HEK293 (cell line): ENCODE results near the gene GRIA1.

Source experiments
- CTCF ChIA-PET: fragments of 350-600 bp; formaldehyde crosslinking; extraction: SDS; loops from one replicate; lab custom pipeline; 2021; ENCODE audit warnings: antibody characterized with exemption; lab: Yijun Ruan, JAX
- POLR2A ChIA-PET: fragments of 300-600 bp; formaldehyde crosslinking; extraction: SDS; loops from one replicate; lab custom pipeline; 2020; ENCODE audit warnings: antibody characterized with exemption, inconsistent platforms; lab: Yijun Ruan, JAX
- H3K27ac ChIP-seq: fragments of 200-500 bp; sonication (Bioruptor generic); 2 replicates; pipeline ENCODE4 v1.5.1; 2014; ENCODE audit warnings: low read depth, low read length, control low read depth, inconsistent platforms; ENCODE audit errors: extremely low read depth
- H3K36me3 ChIP-seq, 2 experiments: fragments of 200-500 bp in 1 of 2; sonication (Bioruptor generic) in 1 of 2; 1 replicate in 1 of 2; 2 replicates in 1 of 2; pipeline ENCODE4 v1.5.1; 2014 to 2017; ENCODE audit warnings: inconsistent platforms in 2 of 2, low read length in 2 of 2; ENCODE audit not compliant: control insufficient read depth in 2 of 2, insufficient read depth in 1 of 2
- H3K4me1 ChIP-seq: fragments of 200-500 bp; sonication (Bioruptor generic); 2 replicates; pipeline ENCODE4 v1.5.1; 2014; ENCODE audit warnings: mild to moderate bottlenecking, low read length, inconsistent platforms; ENCODE audit not compliant: control insufficient read depth, insufficient read depth
- H3K4me3 ChIP-seq: 2 replicates; pipeline ENCODE4 v1.5.1; 2011; ENCODE audit warnings: low read depth, mild to moderate bottlenecking, control low read depth, low read length, moderate library complexity
- H3K9me3 ChIP-seq: fragments of 200-500 bp; sonication (Bioruptor generic); 2 replicates; pipeline ENCODE4 v1.5.1; 2014; ENCODE audit warnings: low read depth, low read length, inconsistent platforms; ENCODE audit not compliant: control insufficient read depth, insufficient read depth
- BCL11B ChIP-seq: fragments of 450-650 bp; formaldehyde crosslinking; IDR thresholded peaks from 2 replicates; pipeline ENCODE4 v1.5.1; 2016; ENCODE audit warnings: low read depth, missing biosample characterization, missing genetic modification characterization
- GFI1B ChIP-seq: fragments of 450-650 bp; formaldehyde crosslinking; IDR thresholded peaks from 2 replicates; pipeline ENCODE4 v1.5.1; 2016; ENCODE audit warnings: missing biosample characterization, missing genetic modification characterization
- MZF1 ChIP-seq: fragments of 450-650 bp; formaldehyde crosslinking; IDR thresholded peaks from 2 replicates; pipeline ENCODE4 v1.5.1; 2017; ENCODE audit warnings: missing biosample characterization, missing genetic modification characterization, borderline replicate concordance
- PRDM6 ChIP-seq: fragments of 450-650 bp; formaldehyde crosslinking; IDR thresholded peaks from 2 replicates; pipeline ENCODE4 v1.5.1; 2017; ENCODE audit warnings: missing biosample characterization, missing genetic modification characterization
- SETDB1 ChIP-seq: IDR thresholded peaks from one replicate; pipeline ENCODE4 v1.6.1; 2017; ENCODE audit warnings: mild to moderate bottlenecking, low read length, moderate library complexity, mixed read lengths; ENCODE audit not compliant: insufficient read length
- ZBTB1 ChIP-seq: fragments of 450-650 bp; formaldehyde crosslinking; IDR thresholded peaks from 2 replicates; pipeline ENCODE4 v1.5.1; 2016; ENCODE audit warnings: missing biosample characterization, missing genetic modification characterization
- ZNF10 ChIP-seq: fragments of 450-650 bp; formaldehyde crosslinking; IDR thresholded peaks from 2 replicates; pipeline ENCODE4 v1.5.1; 2017; ENCODE audit warnings: missing biosample characterization, missing genetic modification characterization
- ZNF138 ChIP-seq: fragments of 450-650 bp; formaldehyde crosslinking; IDR thresholded peaks from 2 replicates; pipeline ENCODE4 v1.5.1; 2016; ENCODE audit warnings: missing biosample characterization, missing genetic modification characterization, borderline replicate concordance
- ZNF175 ChIP-seq: fragments of 450-650 bp; formaldehyde crosslinking; IDR thresholded peaks from 2 replicates; pipeline ENCODE4 v1.5.1; 2016; ENCODE audit warnings: missing biosample characterization, missing genetic modification characterization
- ZNF211 ChIP-seq: fragments of 450-650 bp; formaldehyde crosslinking; IDR thresholded peaks from 2 replicates; pipeline ENCODE4 v1.5.1; 2016; ENCODE audit warnings: low read depth, missing biosample characterization, missing genetic modification characterization
- ZNF248 ChIP-seq: fragments of 450-650 bp; formaldehyde crosslinking; IDR thresholded peaks from 2 replicates; pipeline ENCODE4 v1.5.1; 2017; ENCODE audit warnings: missing biosample characterization, missing genetic modification characterization
- ZNF274 ChIP-seq, 2 experiments: fragments of 200-500 bp in 1 of 2; fragments of 450-650 bp in 1 of 2; sonication (Bioruptor generic) in 1 of 2; formaldehyde crosslinking in 1 of 2; IDR thresholded peaks; 2 replicates each; pipeline versions ENCODE4 v1.5.1 to v1.6.1; 2014 to 2016; ENCODE audit warnings: borderline replicate concordance in 1 of 2, inconsistent platforms in 1 of 2, low read length in 1 of 2, missing biosample characterization in 1 of 2, missing genetic modification characterization in 1 of 2
- ZNF391 ChIP-seq: fragments of 450-650 bp; formaldehyde crosslinking; IDR thresholded peaks from 2 replicates; pipeline ENCODE4 v1.5.1; 2016; ENCODE audit warnings: low read depth, missing biosample characterization, missing genetic modification characterization, borderline replicate concordance
- ZNF701 ChIP-seq: fragments of 450-650 bp; formaldehyde crosslinking; IDR thresholded peaks from 2 replicates; pipeline ENCODE4 v1.5.1; 2016; ENCODE audit warnings: missing biosample characterization, missing genetic modification characterization
- ZNF76 ChIP-seq: fragments of 450-650 bp; formaldehyde crosslinking; IDR thresholded peaks from 2 replicates; pipeline ENCODE4; 2016; ENCODE audit warnings: low read depth, missing biosample characterization, missing genetic modification characterization, borderline replicate concordance
- ZNF791 ChIP-seq: fragments of 450-650 bp; formaldehyde crosslinking; IDR thresholded peaks from 2 replicates; pipeline ENCODE4 v1.5.1; 2016; ENCODE audit warnings: missing biosample characterization, missing genetic modification characterization
- TF ChIP-seq, protein P1 (sequence below): fragments of 450-650 bp; formaldehyde crosslinking; IDR thresholded peaks from 2 replicates; pipeline ENCODE4 v1.5.1; 2016; ENCODE audit warnings: missing biosample characterization, missing genetic modification characterization, low read depth
- TF ChIP-seq, protein P2 (sequence below): fragments of 450-650 bp; IDR thresholded peaks from 2 replicates; pipeline ENCODE4 v1.5.1; 2018; ENCODE audit warnings: missing biosample characterization, mild to moderate bottlenecking, missing genetic modification characterization

The GRIA1 gene

GRCh38 chr5:153745778-153746395 lies 255.4 kb downstream of the GRIA1 start:
- no peaks in the 10 kb centered on the region for H3K36me3 ChIP-seq
- TF ChIP-seq ZNF175 (no peak), ZNF248 (no peak), ZNF791 (tag by site-specific recombination) (no peak), ZNF76 (tag by site-specific recombination) (no peak), ZNF274 (IDR thresholded peaks at IDR 0.05; ENCODE audit: low read length) (no peak), ZNF274 (tag by site-specific recombination; IDR thresholded peaks at IDR 0.05; ENCODE audit: borderline replicate concordance) (no peak)
- TF ChIP-seq, protein P1, sequence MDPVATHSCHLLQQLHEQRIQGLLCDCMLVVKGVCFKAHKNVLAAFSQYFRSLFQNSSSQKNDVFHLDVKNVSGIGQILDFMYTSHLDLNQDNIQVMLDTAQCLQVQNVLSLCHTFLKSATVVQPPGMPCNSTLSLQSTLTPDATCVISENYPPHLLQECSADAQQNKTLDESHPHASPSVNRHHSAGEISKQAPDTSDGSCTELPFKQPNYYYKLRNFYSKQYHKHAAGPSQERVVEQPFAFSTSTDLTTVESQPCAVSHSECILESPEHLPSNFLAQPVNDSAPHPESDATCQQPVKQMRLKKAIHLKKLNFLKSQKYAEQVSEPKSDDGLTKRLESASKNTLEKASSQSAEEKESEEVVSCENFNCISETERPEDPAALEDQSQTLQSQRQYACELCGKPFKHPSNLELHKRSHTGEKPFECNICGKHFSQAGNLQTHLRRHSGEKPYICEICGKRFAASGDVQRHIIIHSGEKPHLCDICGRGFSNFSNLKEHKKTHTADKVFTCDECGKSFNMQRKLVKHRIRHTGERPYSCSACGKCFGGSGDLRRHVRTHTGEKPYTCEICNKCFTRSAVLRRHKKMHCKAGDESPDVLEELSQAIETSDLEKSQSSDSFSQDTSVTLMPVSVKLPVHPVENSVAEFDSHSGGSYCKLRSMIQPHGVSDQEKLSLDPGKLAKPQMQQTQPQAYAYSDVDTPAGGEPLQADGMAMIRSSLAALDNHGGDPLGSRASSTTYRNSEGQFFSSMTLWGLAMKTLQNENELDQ (tag by site-specific recombination), result no peak
- TF ChIP-seq, all 188 proteins: peak for 0
- Histone ChIP-seq H3K4me1 (no peaks in the 10 kb centered on the region), H3K27ac (no peak overlapping the region), H3K4me3 (no peak overlapping the region), H3K9me3 (no peaks in the 10 kb centered on the region)
- POLR2A ChIA-PET, result no interaction called here
- CTCF ChIA-PET, result interaction anchor here (1.0 kb wide), 1 partner anchor 11 kb away, joined by 4 read pairs; no protein-coding TSS in a partner anchor

DNA sequence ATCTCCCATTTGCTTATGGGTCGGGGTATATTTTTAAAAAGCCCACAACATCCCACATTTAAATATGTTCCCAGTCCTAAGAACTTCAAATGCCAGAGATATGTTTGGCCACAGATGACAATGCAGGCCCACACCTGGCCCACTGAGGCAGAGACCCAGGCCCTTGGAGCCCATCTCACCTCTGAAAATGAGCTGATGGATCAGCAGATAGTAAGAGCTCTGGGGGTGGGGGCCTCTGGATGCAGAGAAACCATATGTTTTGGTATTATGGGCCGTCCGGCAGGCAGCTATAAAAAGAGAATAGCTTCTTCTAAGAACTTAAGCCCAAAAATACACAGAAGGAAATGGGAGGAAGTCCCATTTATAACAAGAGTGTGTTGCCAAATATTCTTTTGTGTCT lies 256.0 kb downstream of the GRIA1 start:
- ChIA-PET POLR2A (no interaction called here), CTCF (interaction anchor here (1.0 kb wide), 1 partner anchor 10 kb away, joined by 4 read pairs; no protein-coding TSS in a partner anchor)
- no peaks in the 10 kb centered on the region for H3K4me1 ChIP-seq
- H3K27ac ChIP-seq, result no peak overlapping the region
- H3K4me3 ChIP-seq, result no peak overlapping the region
- no peak for TF ChIP-seq ZNF701 (tag by site-specific recombination)
- TF ChIP-seq, protein P2, sequence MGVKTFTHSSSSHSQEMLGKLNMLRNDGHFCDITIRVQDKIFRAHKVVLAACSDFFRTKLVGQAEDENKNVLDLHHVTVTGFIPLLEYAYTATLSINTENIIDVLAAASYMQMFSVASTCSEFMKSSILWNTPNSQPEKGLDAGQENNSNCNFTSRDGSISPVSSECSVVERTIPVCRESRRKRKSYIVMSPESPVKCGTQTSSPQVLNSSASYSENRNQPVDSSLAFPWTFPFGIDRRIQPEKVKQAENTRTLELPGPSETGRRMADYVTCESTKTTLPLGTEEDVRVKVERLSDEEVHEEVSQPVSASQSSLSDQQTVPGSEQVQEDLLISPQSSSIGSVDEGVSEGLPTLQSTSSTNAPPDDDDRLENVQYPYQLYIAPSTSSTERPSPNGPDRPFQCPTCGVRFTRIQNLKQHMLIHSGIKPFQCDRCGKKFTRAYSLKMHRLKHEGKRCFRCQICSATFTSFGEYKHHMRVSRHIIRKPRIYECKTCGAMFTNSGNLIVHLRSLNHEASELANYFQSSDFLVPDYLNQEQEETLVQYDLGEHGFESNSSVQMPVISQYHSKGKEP (tag by site-specific recombination), result no peak
- TF ChIP-seq MZF1 (tag by site-specific recombination), result no peak
- no peak for TF ChIP-seq ZNF211 (tag by site-specific recombination)
- no peaks in the 10 kb centered on the region for H3K9me3 ChIP-seq
- no peaks in the 10 kb centered on the region for H3K36me3 ChIP-seq

- TF ChIP-seq SETDB1, result no peak
- TF ChIP-seq ZBTB1 (tag by site-specific recombination), result no peak
- no peak for TF ChIP-seq PRDM6
- TF ChIP-seq ZNF10, result no peak
- no peak for TF ChIP-seq ZNF274 (IDR thresholded peaks at IDR 0.05; ENCODE audit: low read length)
- TF ChIP-seq ZNF274 (tag by site-specific recombination; IDR thresholded peaks at IDR 0.05; ENCODE audit: borderline replicate concordance), result no peak
- no peak for TF ChIP-seq ZNF391 (tag by site-specific recombination)
- no peak for TF ChIP-seq MZF1 (tag by site-specific recombination)
- no peak for TF ChIP-seq GFI1B (tag by site-specific recombination)
- TF ChIP-seq BCL11B (tag by site-specific recombination), result no peak
- no peak for TF ChIP-seq ZNF138 (tag by site-specific recombination)
- Histone ChIP-seq H3K27ac (no peak overlapping the region), H3K36me3 (no peaks in the 10 kb centered on the region), H3K9me3 (no peaks in the 10 kb centered on the region), H3K4me3 (no peak overlapping the region), H3K4me1 (no peaks in the 10 kb centered on the region)
- ChIA-PET POLR2A (no interaction called here), CTCF (interaction anchor here (0.7 kb wide), 1 partner anchor 38 kb away, joined by 3 read pairs; no protein-coding TSS in a partner anchor)
Observed at GRCh38 chr5:153748823-153749222, 258.4 kb downstream of the GRIA1 start.
